IMR-90 (cell line): ENCODE results near the gene UBQLN1.

ENCODE experiments used
- BHLHE40 ChIP-seq: fragments of 150-350 bp; IDR thresholded peaks from 2 replicates; pipeline ENCODE4 v1.6.1; 2016; ENCODE audit warnings: mild to moderate bottlenecking, low read depth, low read length
- CEBPB ChIP-seq: IDR thresholded peaks from 2 replicates; pipeline ENCODE4 v1.6.1; 2012; ENCODE audit warnings: low read depth, low read length, improper control_type of control experiment
- CHD1 ChIP-seq: IDR thresholded peaks from 2 replicates; pipeline ENCODE4 v1.6.1; 2012; ENCODE audit warnings: low read depth, low read length, improper control_type of control experiment
- MAFK ChIP-seq: IDR thresholded peaks from 2 replicates; pipeline ENCODE4 v1.6.1; 2012; ENCODE audit warnings: low read depth, low read length, improper control_type of control experiment
- MAZ ChIP-seq: IDR thresholded peaks from 2 replicates; pipeline ENCODE4 v1.6.1; 2012; ENCODE audit warnings: low read depth, mild to moderate bottlenecking, low read length, improper control_type of control experiment, moderate library complexity, borderline replicate concordance
- MXI1 ChIP-seq: IDR thresholded peaks from 2 replicates; pipeline ENCODE4 v1.6.1; 2012; ENCODE audit warnings: low read depth, mild to moderate bottlenecking, low read length, moderate library complexity, borderline replicate concordance
- POLR2A ChIP-seq: IDR thresholded peaks from 2 replicates; pipeline ENCODE4 v1.6.1; 2012; ENCODE audit warnings: mild to moderate bottlenecking, low read depth, low read length
- RAD21 ChIP-seq: IDR thresholded peaks from 2 replicates; pipeline ENCODE4 v1.6.1; 2012; ENCODE audit warnings: low read length, improper control_type of control experiment
- SMC3 ChIP-seq: fragments of 150-350 bp; IDR thresholded peaks from 2 replicates; pipeline ENCODE4 v1.6.1; 2016; ENCODE audit warnings: low read depth, mild to moderate bottlenecking, antibody characterized with exemption, low read length, moderate library complexity
- TF ChIP-seq, protein P1 (sequence below): conservative IDR thresholded peaks from 2 replicates; pipeline ENCODE4 v1.5.1; 2012; ENCODE audit warnings: mild to moderate bottlenecking, low read depth, low read length, improper control_type of control experiment
- TF ChIP-seq, protein P2 (sequence below): fragments of 150-350 bp; IDR thresholded peaks from 2 replicates; pipeline ENCODE4 v1.6.1; 2017; ENCODE audit warnings: mild to moderate bottlenecking, antibody characterized with exemption, low read length, low read depth
- TF ChIP-seq, protein P3 (sequence below): fragments of 150-350 bp; IDR thresholded peaks from 2 replicates; pipeline ENCODE4 v1.6.1; 2016; ENCODE audit warnings: low read depth, mild to moderate bottlenecking, low read length, moderate library complexity, borderline replicate concordance

DNA sequence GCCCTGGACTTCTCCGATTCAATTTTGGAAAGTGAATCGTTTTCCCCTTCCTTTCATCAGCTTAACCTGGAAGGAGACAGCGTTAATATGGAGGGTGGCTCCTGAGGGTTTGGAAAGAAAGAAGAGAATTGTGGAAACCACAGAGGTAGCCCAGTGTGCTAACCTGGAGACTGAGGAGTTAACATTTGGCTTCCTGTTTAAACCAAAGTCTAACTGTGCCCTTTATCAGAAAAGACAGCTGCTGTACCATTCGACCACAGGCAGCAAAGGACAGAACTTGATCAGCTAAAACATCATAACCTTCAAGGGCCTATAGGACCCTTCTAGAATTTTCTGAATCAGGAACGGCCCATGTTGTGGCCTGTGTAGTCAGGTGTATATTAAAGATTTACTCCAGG is 84.1 kb downstream of the UBQLN1 start:
- TF ChIP-seq, protein P1, sequence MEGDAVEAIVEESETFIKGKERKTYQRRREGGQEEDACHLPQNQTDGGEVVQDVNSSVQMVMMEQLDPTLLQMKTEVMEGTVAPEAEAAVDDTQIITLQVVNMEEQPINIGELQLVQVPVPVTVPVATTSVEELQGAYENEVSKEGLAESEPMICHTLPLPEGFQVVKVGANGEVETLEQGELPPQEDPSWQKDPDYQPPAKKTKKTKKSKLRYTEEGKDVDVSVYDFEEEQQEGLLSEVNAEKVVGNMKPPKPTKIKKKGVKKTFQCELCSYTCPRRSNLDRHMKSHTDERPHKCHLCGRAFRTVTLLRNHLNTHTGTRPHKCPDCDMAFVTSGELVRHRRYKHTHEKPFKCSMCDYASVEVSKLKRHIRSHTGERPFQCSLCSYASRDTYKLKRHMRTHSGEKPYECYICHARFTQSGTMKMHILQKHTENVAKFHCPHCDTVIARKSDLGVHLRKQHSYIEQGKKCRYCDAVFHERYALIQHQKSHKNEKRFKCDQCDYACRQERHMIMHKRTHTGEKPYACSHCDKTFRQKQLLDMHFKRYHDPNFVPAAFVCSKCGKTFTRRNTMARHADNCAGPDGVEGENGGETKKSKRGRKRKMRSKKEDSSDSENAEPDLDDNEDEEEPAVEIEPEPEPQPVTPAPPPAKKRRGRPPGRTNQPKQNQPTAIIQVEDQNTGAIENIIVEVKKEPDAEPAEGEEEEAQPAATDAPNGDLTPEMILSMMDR: no peak
- TF ChIP-seq MXI1 (no peak), POLR2A (no peak), SMC3 (no peak), CHD1 (no peak), RAD21 (no peak), CEBPB (no peak), BHLHE40 (no peak), MAZ (no peak), MAFK (no peak)
- TF ChIP-seq, protein P2, sequence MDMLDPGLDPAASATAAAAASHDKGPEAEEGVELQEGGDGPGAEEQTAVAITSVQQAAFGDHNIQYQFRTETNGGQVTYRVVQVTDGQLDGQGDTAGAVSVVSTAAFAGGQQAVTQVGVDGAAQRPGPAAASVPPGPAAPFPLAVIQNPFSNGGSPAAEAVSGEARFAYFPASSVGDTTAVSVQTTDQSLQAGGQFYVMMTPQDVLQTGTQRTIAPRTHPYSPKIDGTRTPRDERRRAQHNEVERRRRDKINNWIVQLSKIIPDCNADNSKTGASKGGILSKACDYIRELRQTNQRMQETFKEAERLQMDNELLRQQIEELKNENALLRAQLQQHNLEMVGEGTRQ: no peak
- TF ChIP-seq, protein P3, sequence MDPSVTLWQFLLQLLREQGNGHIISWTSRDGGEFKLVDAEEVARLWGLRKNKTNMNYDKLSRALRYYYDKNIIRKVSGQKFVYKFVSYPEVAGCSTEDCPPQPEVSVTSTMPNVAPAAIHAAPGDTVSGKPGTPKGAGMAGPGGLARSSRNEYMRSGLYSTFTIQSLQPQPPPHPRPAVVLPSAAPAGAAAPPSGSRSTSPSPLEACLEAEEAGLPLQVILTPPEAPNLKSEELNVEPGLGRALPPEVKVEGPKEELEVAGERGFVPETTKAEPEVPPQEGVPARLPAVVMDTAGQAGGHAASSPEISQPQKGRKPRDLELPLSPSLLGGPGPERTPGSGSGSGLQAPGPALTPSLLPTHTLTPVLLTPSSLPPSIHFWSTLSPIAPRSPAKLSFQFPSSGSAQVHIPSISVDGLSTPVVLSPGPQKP: no peak
